GM21529 (cell line): ENCODE measurements around the gene POLR3B.
"Not testable (repeated sequence)": the region's sequence is repeated elsewhere in the genome, so short reads cannot be mapped to it uniquely, and the experiment has no call there.

Experiments
- ATAC-seq: cut with Tn5 transposase; IDR thresholded peaks from one replicate; pipeline ENCODE4 v1.9.1; 2021; ENCODE audit not compliant: unreplicated experiment

The POLR3B gene

DNA sequence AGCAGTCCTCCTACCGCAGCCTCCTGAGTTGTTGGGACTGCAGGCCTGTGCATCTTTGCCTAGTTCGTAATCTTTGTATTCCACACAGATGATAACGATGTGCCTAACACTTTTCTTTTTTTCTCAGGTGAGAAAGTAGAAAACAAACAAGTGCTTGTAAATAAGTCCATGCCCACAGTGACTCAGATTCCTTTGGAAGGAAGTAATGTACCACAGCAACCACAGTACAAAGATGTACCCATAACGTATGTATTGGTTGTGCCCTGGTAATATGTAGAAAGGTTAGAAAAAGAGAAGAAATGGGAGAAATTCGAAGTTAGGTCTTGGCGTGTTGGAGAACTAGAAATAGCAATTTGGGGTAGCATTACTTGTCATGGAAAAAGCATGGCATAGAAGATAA, 101.6 kb downstream of the POLR3B start:
- ATAC-seq: no peak

- no peak for ATAC-seq
Measured at GRCh38 chr12:106459534-106459933, 102.0 kb downstream of the POLR3B start.

- ATAC-seq: no peak
Measured at GRCh38 chr12:106461730-106462129, 104.2 kb downstream of the POLR3B start.

GRCh38 chr12:106465605-106466004, 108.1 kb downstream of the POLR3B start:
- not testable (repeated sequence) for ATAC-seq

GRCh38 chr12:106475662-106476061, 118.1 kb downstream of the POLR3B start:
- not testable (repeated sequence) for ATAC-seq

- not testable (repeated sequence) for ATAC-seq
Measured at GRCh38 chr12:106477627-106478026, 120.1 kb downstream of the POLR3B start.

- no peak for ATAC-seq
Measured at GRCh38 chr12:106480251-106480650, 122.7 kb downstream of the POLR3B start.

- no peak for ATAC-seq
Measured at GRCh38 chr12:106481246-106481645, 123.7 kb downstream of the POLR3B start.

- no peak for ATAC-seq
Measured at GRCh38 chr12:106487664-106488063, 130.1 kb downstream of the POLR3B start.

GRCh38 chr12:106488884-106489283, 131.3 kb downstream of the POLR3B start:
- ATAC-seq: no peak

DNA sequence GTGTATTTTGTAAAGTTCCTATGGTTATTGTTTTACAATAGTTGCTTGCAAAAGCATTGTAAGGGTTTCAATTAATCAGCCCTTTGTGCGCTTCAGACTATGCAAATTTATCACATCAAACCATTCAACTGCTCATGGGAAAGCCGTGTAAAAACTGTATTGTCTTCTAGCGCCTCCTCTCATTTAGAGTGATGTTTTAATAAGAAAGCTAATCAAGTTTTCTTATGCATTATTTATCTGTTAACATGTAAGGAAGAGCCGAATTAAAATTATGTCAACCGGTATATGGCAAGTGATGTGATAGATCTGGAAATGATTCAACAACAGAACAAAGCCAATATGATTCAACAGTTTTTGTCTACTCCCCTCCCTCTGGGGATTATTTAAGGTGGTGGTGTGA, 132.7 kb downstream of the POLR3B start:
- no peak for ATAC-seq

DNA sequence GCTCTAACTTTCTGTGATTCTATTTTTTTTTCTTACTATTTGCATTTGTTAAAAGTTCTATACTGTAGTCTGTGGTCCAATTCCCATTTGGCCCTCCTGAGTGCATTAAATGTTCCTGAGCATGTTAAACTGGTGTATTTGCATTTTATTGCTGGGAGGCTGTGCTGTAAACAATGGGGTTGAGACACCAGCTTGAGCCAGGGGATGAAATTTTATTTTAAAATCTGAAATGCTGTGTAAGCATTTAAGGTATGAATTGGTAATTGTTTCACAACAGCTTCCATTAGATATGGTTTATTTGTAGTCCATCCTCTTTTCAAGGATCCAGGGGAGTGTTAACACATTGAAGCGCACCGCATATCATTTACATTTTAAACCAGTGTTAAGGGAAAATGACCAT, 135.3 kb downstream of the POLR3B start:
- ATAC-seq: no peak

DNA sequence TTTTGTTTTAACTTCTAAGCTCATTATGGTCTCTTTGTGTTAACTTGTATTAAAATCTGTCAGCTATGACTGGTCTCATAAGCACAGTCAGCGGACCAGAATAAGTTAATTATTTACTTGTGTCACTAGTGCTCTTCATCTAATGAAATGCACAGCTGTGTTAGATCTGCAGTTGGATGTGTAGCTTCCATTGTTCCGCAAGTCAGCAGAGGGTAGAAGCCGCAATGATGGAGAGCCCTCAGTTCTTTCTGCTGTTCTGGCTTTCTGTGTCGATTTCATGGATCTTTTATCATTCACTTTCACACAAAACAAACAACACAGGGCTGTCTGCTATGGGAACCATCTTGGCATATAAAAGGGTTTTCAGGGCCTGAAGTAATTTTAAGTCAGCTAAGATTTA, 136.0 kb downstream of the POLR3B start:
- ATAC-seq: no peak

GRCh38 chr12:106495354-106495965, 137.9 kb downstream of the POLR3B start:
- ATAC-seq: no peak

GRCh38 chr12:106498056-106498455, 140.5 kb downstream of the POLR3B start:
- ATAC-seq: no peak

- no peak for ATAC-seq
Measured at GRCh38 chr12:106499628-106500027, 142.1 kb downstream of the POLR3B start.

- no peak for ATAC-seq
Measured at GRCh38 chr12:106506691-106507090, 149.1 kb downstream of the POLR3B start.

DNA sequence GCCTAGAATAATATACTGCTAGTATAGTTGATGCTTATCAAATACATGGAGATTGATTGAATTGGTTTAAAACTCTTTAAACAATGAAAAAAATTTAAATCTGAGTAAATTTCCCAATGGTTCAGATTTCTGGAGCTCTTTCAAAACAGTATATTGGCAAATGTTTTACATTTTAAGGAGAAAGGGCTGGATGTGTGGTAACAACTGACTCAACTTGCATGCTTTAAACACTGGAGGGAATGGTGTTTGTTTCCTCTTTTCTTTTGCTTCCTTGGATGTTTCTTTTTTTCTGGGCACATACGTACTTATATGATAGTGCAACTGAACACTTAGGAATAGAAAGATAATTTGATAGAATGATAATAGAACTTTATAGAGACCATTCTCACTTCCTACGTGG, 151.4 kb downstream of the POLR3B start:
- no peak for ATAC-seq

DNA sequence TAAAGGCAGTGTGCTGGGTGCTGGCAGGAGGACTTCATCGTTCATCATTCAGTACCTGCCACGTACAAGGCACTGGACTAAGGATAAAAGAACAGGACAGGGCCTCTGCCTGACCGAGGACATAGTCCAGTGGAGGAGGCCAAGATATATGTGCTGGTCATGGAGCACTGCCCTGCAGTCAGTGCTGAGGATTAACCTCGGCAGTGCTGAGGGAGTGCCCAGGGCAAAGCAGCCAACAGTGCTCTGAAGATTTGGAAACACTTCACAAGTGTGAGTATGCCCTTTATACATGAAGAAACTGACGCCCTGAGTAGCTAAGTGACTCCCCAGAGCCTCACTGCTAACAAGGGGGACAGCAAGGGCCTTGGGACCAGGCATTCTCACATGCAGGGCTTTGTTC, 153.8 kb downstream of the POLR3B start:
- no peak for ATAC-seq

DNA sequence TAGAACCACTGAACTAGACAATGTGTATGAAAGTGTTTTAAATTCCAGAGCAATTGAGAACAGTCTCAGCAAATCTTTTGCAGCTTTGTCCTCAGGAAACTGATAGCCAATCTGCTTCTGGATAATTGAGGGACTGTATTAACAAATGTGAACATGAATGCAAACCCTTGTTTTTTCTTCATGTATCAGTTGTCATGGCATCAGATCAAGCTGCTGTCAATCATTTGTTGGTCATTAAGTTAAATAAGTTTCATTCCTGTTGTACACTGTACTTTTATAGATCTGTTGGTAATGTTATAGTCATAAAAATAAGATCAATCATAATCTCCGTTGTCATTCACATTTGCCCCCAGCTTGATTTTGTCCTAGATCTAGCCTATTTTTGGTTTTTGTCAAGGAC, 159.8 kb downstream of the POLR3B start:
- no peak for ATAC-seq

- no peak for ATAC-seq
Measured at GRCh38 chr12:106519607-106520021, 162.1 kb downstream of the POLR3B start.

DNA sequence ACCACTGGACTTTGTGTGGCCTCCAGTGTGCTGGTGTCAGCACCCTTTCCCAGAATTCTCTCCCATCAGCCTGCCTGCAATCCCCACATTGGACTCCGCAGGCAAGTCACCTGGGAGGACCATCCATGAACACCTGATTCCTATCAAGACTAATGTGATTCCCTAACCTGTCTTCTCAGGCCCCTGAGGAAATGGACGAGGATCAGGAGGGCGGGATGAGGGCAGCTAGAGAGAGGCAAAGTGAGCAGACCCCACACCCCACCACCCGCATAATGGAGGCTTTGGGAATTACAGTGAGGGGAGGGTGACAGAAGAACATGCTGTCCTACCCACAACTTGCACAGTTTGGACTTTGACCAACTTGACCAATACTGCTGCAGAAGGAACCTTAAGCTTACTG, 164.4 kb downstream of the POLR3B start:
- no peak for ATAC-seq

DNA sequence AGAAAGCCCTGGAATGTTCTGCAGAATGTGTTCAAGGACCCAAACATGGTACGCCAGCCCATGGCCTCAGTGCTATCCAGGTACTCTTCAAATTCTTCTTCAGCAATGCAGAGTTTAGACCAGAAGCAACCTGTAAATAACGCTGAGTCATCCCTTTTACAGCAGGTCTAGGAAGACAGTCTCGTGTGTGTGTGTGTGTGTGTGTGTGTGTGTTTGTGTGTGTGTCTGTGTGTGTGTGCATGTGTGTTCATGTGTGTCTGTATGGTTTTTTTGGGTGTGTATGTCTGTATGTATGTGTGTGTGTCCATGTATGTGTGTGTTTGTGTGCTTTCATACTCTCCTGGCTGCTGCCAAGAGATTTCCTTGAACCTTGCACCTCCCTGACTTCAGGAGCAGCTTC, 165.2 kb downstream of the POLR3B start:
- no peak for ATAC-seq
